ENCODE results near the gene SLC22A3. TPM values are rescaled to one million over a fixed set of nuclear protein-coding genes. Genes with fewer than 3 reads are reported as not detected.

Gene SLC22A3
- total RNA-seq, 1 donor from 2014 or later: 4.2 TPM

GRCh38 chr6:160309718-160310117, 38.5 kb upstream of the SLC22A3 start:
- no peak for TF ChIP-seq CTCF (conservative IDR thresholded peaks at IDR 0.05; ENCODE audit: low read depth, low read length)
- no peak overlapping the region for H3K4me3 ChIP-seq (ENCODE audit: low read depth, low read length)
- no peak for DNase-seq (ENCODE audit: low read depth)

DNA sequence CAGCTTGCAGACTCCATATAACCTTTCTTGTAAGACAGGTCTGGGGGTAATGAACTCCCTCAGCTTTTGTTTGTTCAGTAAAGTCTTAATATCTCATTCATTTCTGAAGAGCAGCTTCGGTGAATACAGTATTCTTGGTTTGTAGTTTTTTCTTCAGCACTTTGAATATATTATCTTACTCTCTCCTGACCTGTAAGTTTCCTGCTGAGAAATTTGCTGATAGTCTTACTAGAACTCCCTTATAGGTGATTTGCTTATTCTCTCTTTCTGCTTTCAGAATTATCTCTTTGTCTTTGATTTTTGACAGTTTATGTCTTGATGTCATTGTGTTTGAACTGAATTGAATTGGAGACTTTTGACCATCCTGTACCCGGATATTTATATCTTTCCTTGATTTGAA, 35.3 kb upstream of the SLC22A3 start:
- DNase-seq (ENCODE audit: low read depth): no peak
- TF ChIP-seq CTCF (conservative IDR thresholded peaks at IDR 0.05; ENCODE audit: low read depth, low read length): no peak
- H3K4me3 ChIP-seq (ENCODE audit: low read depth, low read length): no peak overlapping the region

DNA sequence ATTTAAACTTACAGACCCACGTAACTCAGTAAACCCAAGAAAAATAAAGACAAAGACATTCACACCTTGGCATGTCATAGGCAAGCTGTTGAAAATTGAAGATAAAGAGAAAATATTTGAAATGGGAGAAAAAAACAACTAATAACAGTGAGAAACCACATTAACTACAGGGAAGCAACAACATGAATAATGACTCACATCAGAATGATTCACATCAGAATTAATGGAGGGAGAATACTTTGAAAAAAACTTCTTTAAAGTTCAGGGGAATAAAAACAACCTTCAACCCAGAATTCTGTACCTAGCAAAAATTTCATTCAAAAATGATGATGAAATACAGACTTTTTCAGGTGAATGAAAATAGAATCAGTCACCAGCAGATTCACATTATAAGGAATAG, 32.9 kb upstream of the SLC22A3 start:
- no peak for DNase-seq (ENCODE audit: low read depth)
- no peak for TF ChIP-seq CTCF (conservative IDR thresholded peaks at IDR 0.05; ENCODE audit: low read depth, low read length)
- H3K4me3 ChIP-seq (ENCODE audit: low read depth, low read length): no peak overlapping the region

GRCh38 chr6:160316261-160316660, 31.9 kb upstream of the SLC22A3 start:
- H3K4me3 ChIP-seq (ENCODE audit: low read depth, low read length): no peak overlapping the region
- no peak for DNase-seq (ENCODE audit: low read depth)
- TF ChIP-seq CTCF (conservative IDR thresholded peaks at IDR 0.05; ENCODE audit: low read depth, low read length): no peak

GRCh38 chr6:160319246-160319645, 28.9 kb upstream of the SLC22A3 start:
- H3K4me3 ChIP-seq (ENCODE audit: low read depth, low read length): no peak overlapping the region
- DNase-seq (ENCODE audit: low read depth): no peak
- no peak for TF ChIP-seq CTCF (conservative IDR thresholded peaks at IDR 0.05; ENCODE audit: low read depth, low read length)

- no peak for TF ChIP-seq CTCF (conservative IDR thresholded peaks at IDR 0.05; ENCODE audit: low read depth, low read length)
- H3K4me3 ChIP-seq (ENCODE audit: low read depth, low read length): no peak overlapping the region
- no peak for DNase-seq (ENCODE audit: low read depth)
These were observed 26.3 kb upstream of the SLC22A3 start for GRCh38 chr6:160321729-160322505.

DNA sequence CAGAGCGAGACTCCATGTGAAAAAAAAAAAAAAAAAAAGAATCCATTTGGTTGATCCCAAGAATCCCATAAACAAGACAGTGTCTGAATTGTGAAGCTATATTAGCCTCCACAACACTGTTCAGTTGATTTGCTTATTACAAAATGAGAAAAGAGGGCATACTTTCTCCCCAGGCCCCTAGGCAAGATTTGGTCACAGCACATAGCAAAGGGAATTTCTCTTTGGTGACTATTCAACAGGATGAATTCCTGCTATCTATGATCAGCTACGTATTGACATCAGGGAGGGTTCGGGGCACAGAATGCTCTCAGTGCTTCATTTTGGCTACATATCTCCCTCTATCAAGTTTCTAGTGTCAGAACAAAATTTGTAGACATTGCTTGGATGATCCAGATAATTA, 20.2 kb upstream of the SLC22A3 start:
- no peak for TF ChIP-seq CTCF (conservative IDR thresholded peaks at IDR 0.05; ENCODE audit: low read depth, low read length)
- DNase-seq (ENCODE audit: low read depth): no peak
- H3K4me3 ChIP-seq (ENCODE audit: low read depth, low read length): no peak overlapping the region

All from epithelial cell of proximal tubule (primary cell).